ENCODE data around the gene ETFB.

The ETFB gene

GRCh38 chr19:51295382-51296126, 70.6 kb downstream of the ETFB start:
- no peak for DNase-seq (ENCODE audit: low read depth in 2 of 2)

Data from stimulated activated CD8-positive, alpha-beta memory T cell treated with anti-CD3 and anti-CD28 coated beads, Interleukin-7, amount 100 ng/mL, for 4 hours (primary cell).